Non-pigmented ciliary epithelial cell (primary cell): ENCODE data around the gene GNAL.
"Not testable (repeated sequence)": the region's sequence is repeated elsewhere in the genome, so short reads cannot be mapped to it uniquely, and the experiment has no call there.

Experiments used
- DNase-seq: peaks from one replicate; pipeline ENCODE4 v3.0.0-alpha.2; 2010; ENCODE audit warnings: low read depth

GNAL gene

DNA sequence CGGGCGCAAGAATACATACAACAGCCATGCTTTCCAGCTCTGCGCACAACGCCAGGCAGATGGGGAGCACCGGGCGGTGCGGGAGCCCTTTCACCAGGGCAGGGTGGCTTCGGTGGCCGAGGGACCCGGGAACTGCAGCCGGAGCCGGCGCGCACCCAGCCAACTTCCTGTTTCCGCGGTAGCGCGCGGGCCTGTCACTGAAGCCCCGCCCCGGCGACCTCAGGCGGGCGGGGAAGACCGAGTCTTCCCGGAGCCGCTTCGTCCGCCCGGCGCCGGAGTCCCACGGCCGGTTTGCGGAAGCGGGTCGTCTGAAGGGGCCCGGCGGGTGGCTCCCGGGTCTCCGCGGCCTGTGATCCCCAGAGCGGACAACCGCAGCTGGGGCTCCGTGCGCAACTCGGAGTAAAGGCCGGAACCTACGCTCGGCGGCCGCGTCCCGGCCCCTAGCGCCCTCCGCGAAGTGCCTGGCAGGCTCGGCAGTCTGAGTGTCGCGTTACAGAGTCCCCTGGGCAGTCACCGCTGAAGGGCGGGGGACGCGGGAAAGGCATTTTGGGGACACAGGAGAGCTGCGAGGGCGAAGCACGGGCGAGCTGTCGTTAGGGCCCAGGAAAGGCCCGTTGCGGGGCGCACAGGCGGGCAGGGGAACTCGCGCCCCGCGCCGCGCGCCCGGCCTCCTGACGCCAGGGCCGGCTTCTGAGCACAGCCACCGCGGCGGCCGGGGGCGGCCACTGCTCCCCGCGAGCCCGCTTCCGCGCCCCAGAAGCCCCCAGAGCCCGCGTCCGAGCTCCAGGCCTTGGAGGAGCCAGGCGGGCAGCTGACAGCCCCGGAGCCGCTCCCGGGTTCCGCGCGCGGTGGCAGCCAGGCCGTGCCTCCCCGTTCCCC lies 219.4 kb downstream of the GNAL start, which contains the start of gene MPPE1:
MPPE1 (minus strand) TSS at position 136 of the 879 bp plus-strand sequence. CDS start 11,053 bp downstream, outside the sequence.
- DNase-seq, result no peak

DNA sequence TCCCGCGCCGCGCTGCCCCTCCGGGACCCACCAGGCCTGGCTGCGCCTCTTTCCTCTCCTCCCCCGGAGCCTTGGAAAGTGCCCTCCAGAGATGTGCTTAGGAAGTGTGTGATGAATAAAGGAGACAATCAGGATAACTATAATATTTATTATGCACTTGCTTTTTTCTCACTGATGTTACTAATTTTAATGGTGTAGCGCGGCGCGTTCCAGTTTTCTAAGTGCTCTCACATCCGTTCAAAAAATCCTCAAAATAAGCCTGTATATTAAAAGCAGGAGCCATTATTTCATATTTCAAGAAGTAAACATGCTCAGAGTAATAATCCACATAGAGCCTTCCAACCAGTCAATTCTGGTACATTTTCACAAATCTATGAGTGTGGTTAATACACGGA lies 220.0 kb downstream of the GNAL start:
- DNase-seq, result no peak

DNA sequence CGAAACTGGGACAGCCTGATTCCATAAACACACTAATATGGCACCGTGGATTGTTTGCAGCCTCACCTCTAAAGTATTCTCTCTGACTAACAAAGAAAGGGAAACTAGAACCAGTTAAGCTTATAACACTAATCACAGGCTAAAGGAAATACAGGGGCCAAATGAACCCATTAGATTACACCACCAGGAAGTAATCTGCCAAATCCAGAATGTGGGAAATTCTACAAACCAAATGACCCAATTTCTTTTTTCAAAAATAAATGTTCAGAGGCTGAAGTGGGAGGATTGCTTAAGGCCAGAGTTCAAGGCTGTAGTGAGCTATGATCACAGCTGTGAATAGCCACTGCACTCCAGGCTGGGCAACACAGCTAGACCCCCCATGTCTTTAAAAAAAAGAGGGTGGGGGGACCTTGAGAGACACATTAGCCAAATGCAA lies 220.5 kb downstream of the GNAL start:
- DNase-seq, result no peak

DNA sequence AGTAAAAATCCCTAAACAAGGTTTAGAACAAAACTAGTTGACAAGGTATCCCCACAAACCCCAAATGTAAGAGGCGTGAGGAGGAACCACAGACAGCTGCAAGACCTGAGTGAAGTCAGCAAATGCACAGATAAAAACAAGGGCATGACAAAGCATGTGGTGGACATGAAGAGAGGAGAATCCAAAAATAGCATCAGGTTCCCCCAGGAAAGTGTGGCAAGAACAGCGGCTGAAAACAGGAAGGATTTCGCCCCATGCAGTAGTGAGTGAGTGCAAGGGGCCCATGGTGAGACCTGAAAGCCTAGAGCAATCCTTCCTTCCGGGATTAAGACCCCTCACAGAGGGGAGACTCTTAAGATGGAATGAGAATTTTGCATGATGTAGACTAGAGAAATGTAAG lies 227.8 kb downstream of the GNAL start:
- not testable (repeated sequence) for DNase-seq

DNA sequence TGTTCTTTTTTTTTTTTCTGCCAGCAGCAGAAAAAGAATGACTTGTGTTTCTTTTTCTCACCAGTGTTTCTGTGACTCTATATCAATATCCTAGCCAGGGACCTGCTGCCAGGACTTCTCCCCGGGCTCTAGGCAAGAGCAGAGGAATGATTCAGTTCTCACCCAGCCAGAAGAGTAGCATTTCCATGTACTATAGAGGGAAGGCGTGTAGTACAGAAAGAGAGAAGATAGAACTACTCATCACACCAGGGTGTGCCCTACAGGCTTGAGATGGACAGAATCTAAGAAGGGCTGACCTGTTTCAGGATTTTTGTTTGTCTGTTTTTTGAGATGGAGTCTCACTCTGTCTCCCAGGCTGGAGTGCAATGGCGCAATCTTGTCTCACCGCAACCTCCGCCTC lies 230.5 kb downstream of the GNAL start:
- DNase-seq, result not testable (repeated sequence)

DNA sequence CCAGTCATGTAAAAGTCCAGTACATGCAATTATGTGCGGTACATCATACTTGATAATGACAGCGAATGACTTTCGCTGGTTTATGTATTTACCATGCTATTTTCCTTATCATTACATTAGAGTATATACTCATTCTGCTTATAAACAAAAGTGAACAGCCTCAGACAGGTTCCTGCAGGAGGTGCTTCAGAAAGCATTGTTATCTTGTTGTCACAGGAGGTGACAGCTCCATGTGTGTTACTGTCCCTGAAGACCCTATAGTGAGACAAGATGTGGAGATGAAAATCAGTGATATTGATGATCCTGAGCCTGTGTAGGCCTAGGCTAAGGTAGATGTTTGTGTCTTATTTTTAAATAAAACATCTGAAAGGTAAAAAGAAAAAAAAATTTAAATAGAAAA lies 234.4 kb downstream of the GNAL start:
- no peak for DNase-seq

DNA sequence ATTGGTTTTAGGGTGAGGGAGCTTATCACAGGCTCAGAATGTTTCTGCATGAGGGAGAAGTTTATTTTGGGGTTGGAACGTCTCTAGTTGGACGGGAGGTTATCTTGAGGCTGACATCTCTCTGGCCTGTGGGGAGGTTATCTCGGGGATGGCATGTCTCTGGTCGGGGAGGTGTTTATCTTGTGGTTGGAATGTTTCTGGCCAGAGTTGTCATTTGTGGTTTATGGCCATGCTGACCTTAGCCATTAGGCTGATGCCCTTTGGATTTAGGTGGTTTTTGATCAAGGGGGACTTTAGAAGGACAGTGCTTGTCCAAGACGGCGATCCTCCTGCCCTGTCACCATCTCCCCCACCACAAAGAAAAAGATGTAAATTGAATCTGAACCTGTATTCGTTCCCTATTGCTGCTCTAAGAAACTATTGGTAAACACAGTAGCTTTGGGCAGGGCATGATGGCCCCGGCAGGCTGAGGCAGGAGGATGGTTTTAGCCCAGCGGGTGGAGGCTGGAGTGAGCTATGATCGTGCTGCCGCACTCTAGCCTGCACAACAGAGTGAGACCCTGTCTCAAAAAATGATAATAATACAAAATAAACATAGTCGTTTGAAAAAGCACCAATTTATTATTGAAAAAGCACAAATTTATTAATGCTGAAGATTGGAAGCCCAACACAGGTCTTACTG lies 236.9 kb downstream of the GNAL start:
- DNase-seq, result no peak

DNA sequence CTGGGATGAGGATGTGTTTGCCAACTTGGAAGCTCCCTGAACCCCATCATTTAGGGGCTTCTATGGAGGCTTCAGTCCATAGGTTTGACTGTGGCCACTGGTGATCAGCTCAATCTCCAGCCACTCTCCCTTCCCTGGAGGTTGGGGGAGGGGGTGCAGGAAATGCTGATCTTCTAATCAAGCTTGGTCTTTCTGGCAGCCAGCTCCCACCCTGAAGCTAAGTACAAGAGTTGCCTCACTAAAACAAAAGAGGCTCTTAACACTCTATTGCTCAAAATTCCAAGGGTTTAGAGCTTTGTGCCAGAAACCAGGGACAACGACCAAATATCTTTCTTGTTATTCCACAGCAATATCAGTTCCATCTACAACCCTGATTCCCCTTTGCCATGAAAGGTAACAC lies 238.4 kb downstream of the GNAL start:
- no peak for DNase-seq

DNA sequence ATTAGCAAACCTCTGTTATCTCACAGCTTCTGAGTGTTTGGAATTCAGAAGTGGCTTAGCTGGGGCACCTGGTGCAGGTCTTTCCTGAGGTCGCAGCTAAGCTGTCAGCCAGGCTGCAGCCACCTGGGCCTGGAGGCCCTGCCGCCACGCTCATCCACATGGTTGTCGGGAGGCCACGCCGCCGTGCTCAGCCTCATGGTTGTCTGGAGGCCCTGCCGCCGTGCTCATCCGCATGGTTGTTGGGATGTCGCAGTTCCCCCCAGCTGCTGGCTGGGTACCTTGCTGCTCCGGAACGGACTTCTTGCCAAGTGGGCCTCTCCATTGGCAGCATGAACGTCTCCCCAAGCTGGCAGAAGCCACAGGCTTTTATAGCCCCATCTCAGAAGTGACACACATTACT lies 243.3 kb downstream of the GNAL start:
- no peak for DNase-seq
